Prostate gland (tissue), 2 donors: ENCODE results near the gene PNLIP.

Experiments used
- POLR2A ChIP-seq: fragments of 450-650 bp; IDR thresholded peaks from one replicate; pipeline ENCODE4 v1.6.1; 2016; ENCODE audit warnings: antibody characterized with exemption, mild to moderate bottlenecking
- TF ChIP-seq, protein P1 (sequence below), 4 experiments: fragments of 200-600 bp in 2 of 4; fragments of 450-650 bp in 2 of 4; sonication (generic) in 2 of 4; IDR thresholded peaks; 1 replicate in 3 of 4; 2 replicates in 1 of 4; pipeline ENCODE4 v1.5.1; 2016 to 2019; ENCODE audit warnings: antibody characterized with exemption in 4 of 4, mild to moderate bottlenecking in 2 of 4, moderate library complexity in 2 of 4

DNA sequence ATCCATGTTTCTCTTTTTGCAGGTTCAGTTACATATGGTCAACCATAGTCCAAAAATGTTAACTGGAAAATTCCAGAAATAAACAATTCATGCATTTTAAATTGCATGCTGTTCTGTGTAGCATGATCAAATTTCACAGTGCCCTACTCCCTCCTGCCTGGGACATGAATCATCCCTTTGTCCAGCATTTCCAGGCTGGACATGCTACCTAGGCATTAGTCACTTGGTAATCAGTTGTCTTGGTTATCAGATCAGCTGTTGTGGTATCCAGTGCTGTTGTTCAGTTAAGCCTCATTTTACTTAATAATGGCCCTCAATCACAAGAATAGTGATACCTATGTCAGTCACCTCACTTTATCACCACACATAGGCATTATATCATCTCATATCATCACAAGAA is 7.3 kb upstream of the PNLIP start:
- TF ChIP-seq, protein P1, sequence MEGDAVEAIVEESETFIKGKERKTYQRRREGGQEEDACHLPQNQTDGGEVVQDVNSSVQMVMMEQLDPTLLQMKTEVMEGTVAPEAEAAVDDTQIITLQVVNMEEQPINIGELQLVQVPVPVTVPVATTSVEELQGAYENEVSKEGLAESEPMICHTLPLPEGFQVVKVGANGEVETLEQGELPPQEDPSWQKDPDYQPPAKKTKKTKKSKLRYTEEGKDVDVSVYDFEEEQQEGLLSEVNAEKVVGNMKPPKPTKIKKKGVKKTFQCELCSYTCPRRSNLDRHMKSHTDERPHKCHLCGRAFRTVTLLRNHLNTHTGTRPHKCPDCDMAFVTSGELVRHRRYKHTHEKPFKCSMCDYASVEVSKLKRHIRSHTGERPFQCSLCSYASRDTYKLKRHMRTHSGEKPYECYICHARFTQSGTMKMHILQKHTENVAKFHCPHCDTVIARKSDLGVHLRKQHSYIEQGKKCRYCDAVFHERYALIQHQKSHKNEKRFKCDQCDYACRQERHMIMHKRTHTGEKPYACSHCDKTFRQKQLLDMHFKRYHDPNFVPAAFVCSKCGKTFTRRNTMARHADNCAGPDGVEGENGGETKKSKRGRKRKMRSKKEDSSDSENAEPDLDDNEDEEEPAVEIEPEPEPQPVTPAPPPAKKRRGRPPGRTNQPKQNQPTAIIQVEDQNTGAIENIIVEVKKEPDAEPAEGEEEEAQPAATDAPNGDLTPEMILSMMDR (IDR thresholded peaks at IDR 0.05): no peak
- TF ChIP-seq POLR2A: no peak
